ENCODE data around the gene KHSRP. TPM values are rescaled to one million over a fixed set of nuclear protein-coding genes. Genes with fewer than 3 reads are reported as not detected.

The KHSRP gene
- total and polyA plus RNA-seq, 2 donors (not counting 1 experiment from before 2014, with no cell fraction given), result 79.6 to 205 TPM

DNA sequence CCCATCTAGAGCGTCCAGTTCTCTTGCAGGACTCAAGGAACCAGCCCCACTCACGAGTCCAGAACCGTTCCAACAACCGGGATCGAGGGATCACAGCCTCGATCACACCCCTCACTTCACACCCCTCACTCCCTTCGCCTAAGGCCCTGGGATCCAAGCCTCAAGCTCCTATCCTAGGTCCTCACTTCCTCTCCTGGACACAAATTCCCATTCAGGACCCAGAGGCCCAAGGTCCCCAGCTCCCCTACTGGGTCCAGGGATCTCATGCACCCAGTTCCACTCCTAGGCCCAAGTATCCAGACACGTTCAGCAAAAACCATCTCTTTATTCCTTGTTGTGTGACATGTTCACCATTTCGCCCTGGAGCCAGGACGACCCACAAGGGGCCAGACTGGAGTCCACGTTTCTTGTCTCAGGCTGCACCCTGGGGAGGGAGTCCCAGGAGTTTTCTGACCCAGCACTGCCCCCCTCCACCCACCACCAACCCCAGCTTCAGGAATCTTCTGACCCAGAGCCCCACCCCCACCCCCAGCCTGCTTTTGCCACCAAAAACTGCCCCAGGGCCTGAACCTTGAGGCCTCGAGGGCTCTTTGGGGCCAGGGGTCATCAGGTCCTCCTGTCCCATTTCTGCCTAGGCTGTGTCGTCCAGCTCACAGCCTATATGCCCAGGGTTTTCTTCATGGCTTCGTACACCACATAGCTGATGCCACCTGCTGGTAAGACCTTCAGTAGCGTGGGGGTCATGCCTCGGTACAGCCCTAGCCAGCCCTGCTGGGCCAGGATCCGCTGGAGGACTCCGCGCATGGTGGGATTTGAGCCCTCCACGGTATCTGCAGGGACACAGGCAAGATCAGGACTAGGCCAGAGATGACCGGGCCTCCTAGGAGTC is 1.4 kb upstream of the KHSRP start:
- Mint-ChIP-seq H3K4me3 (peak overlapping the region; percentile 82), H3K27ac (peak overlapping the region; percentile 94), H3K4me1 (peaks cover 35% of the 10 kb centered on the region), H3K27me3 (no peaks in the 10 kb centered on the region), H3K9me3 (ENCODE audit: insufficient read depth) (no peaks in the 10 kb centered on the region)
- DNase-seq, result peak; percentile 40
- H3K4me1 ChIP-seq (ENCODE audit: control insufficient read depth in 2 of 2, insufficient read depth in 2 of 2, low read length in 2 of 2), result peaks cover 26 to 35% of the 10 kb centered on the region in 2 donors
- H2AFZ ChIP-seq (ENCODE audit: insufficient read depth, low read depth, low read length, poor library complexity, severe bottlenecking), result peak overlapping the region; percentile 89
- peak overlapping the region; percentile 74 for H3K4me2 ChIP-seq (replicated peaks; ENCODE audit: low read depth, low read length, poor library complexity, severe bottlenecking)
- peaks cover 32% of the 10 kb centered on the region for H3K79me2 ChIP-seq (ENCODE audit: control insufficient read depth, insufficient read depth, low read length)
- H3K36me3 ChIP-seq (replicated peaks in 1 of 2; ENCODE audit: control extremely low read depth in 1 of 2, control insufficient read depth in 1 of 2, extremely low read depth in 1 of 2, insufficient read depth in 2 of 2, low read length in 1 of 2), result peaks cover 0 to 15% of the 10 kb centered on the region in 2 experiments
- H3K4me3 ChIP-seq (ENCODE audit: control extremely low read depth in 1 of 5, extremely low read depth in 1 of 5, insufficient read depth in 1 of 5, low read depth in 2 of 5, low read length in 4 of 5), result peak overlapping the region in 4 of 5 experiments; percentile 31 to 57 (median 45)
- H4K20me1 ChIP-seq (ENCODE audit: control insufficient read depth, insufficient read depth, low read length, poor library complexity, severe bottlenecking), result peaks cover 32% of the 10 kb centered on the region
- ATAC-seq (ENCODE audit: low read depth), result no peak
- peak overlapping the region; percentile 58 for H3K9ac ChIP-seq (ENCODE audit: low read length)
- TF ChIP-seq EZH2 (IDR thresholded peaks at IDR 0.05; ENCODE audit: borderline replicate concordance, insufficient read depth, low read depth, low read length, poor library complexity, severe bottlenecking), result no peak
- TF ChIP-seq CTCF (IDR thresholded peaks at IDR 0.05), result no peak
- WGBS (ENCODE audit: insufficient coverage), result 96% methylated on average over 20 of the region's 21 CpGs
- CTCF ChIA-PET, result interaction anchor here (1.4 to 2.0 kb wide), 2 partner anchors 79 to 438 kb away, joined by 6 read pairs; no protein-coding TSS in a partner anchor
- peaks cover 0 to 19% (median 0%) of the 10 kb centered on the region in 3 donors for H3K9me3 ChIP-seq (ENCODE audit: control extremely low read depth in 1 of 3, control insufficient read depth in 2 of 3, insufficient read depth in 1 of 3, low read length in 2 of 3)
- intact Hi-C loops (cut with micrococcal nuclease), result loop anchor here (1.0 to 2.0 kb wide), 7 partner anchors 33 to 315 kb away; partner anchors contain the start of genes CLPP, GTF2F1, RFX2 and TUBB4A
- H3K27me3 ChIP-seq (replicated peaks in 1 of 4; ENCODE audit: control extremely low read depth in 1 of 4, control insufficient read depth in 3 of 4, insufficient read depth in 4 of 4, low read length in 3 of 4), result no peaks in the 10 kb centered on the region
- POLR2A ChIA-PET, result interaction anchor here (0.6 to 2.9 kb wide), 5 partner anchors 33 to 346 kb away, joined by 5 to 15 read pairs (median 12); partner anchors contain the start of genes ALKBH7, CLPP and GTF2F1
- peak overlapping the region; percentile 84 to 93 for H3K27ac ChIP-seq (ENCODE audit: low read length in 2 of 2)
